Sigmoid colon (tissue), 4 donors: Measurements from ENCODE around the gene PDPK1.

Experiments
- CTCF ChIP-seq, 4 experiments: fragments of 450-650 bp in 3 of 4; fragments of 200-600 bp in 1 of 4; IDR thresholded peaks; one replicate each; pipeline ENCODE4 v1.5.1; 2016 to 2019; ENCODE audit warnings: antibody characterized with exemption in 4 of 4, mild to moderate bottlenecking in 3 of 4, moderate library complexity in 2 of 4
- EP300 ChIP-seq, 4 donors: sonication (generic); formaldehyde crosslinking; IDR thresholded peaks; one replicate each; pipeline ENCODE4 v1.6.1; 2017; ENCODE audit warnings: antibody characterized with exemption in 4 of 4

- TF ChIP-seq CTCF (IDR thresholded peaks at IDR 0.05) (no peak), EP300 (IDR thresholded peaks at IDR 0.05) (no peak)
These were observed 42.8 kb upstream of the PDPK1 start for GRCh38 chr16:2495041-2495440.
